GM12864 (cell line): ENCODE data around the gene NCF4.

Experiments used
- DNase-seq: peaks from one replicate; pipeline ENCODE4 v3.0.0-alpha.2; 2011; ENCODE audit warnings: low read depth
- H3K4me3 ChIP-seq: 2 replicates; pipeline ENCODE4 v1.5.1; 2011; ENCODE audit warnings: mild to moderate bottlenecking, low read depth, low read length, control low read depth
- TF ChIP-seq, protein P1 (sequence below): IDR thresholded peaks from 2 replicates; pipeline ENCODE4 v1.5.1; 2011; ENCODE audit warnings: low read depth, mild to moderate bottlenecking, moderate library complexity, low read length, control low read depth, inconsistent platforms; ENCODE audit errors: missing control alignments

The NCF4 gene

GRCh38 chr22:36863979-36864378 is 3.2 kb downstream of the NCF4 start:
- TF ChIP-seq, protein P1, sequence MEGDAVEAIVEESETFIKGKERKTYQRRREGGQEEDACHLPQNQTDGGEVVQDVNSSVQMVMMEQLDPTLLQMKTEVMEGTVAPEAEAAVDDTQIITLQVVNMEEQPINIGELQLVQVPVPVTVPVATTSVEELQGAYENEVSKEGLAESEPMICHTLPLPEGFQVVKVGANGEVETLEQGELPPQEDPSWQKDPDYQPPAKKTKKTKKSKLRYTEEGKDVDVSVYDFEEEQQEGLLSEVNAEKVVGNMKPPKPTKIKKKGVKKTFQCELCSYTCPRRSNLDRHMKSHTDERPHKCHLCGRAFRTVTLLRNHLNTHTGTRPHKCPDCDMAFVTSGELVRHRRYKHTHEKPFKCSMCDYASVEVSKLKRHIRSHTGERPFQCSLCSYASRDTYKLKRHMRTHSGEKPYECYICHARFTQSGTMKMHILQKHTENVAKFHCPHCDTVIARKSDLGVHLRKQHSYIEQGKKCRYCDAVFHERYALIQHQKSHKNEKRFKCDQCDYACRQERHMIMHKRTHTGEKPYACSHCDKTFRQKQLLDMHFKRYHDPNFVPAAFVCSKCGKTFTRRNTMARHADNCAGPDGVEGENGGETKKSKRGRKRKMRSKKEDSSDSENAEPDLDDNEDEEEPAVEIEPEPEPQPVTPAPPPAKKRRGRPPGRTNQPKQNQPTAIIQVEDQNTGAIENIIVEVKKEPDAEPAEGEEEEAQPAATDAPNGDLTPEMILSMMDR: no peak
- no peak for DNase-seq
- H3K4me3 ChIP-seq: no peak overlapping the region

DNA sequence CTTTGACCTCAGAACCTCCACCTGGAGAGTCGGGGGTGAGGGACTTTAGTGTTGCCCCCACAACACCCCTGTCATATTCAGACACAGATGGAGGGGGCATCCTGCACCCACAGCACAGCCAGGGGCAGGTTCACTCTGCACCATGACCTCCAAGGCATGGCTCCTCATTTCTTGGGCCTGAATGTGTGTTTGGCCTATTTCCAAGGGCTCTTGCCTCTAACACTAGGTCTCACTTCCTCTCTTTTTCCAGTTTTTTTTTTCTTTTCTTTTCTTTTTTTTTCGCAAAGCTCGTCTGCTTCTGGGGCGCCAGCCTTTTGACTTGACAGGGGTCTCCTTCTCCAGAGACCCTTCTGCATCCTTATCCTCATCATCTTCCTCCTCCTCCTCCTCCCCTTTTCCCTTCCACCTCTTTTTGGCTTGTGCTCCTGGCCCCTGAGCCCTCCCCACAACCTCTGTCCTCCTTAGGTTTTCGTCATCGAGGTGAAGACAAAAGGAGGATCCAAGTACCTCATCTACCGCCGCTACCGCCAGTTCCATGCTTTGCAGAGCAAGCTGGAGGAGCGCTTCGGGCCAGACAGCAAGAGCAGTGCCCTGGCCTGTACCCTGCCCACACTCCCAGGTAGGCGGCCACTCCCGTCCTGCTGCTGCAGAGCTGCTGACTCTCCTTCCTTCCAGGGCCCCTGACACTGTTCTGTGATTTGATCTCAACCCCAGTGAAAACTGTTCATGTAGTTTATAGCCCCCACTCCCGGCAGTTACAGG is 3.8 kb downstream of the NCF4 start:
- TF ChIP-seq, protein P1: no peak
- DNase-seq: no peak
- H3K4me3 ChIP-seq: no peak overlapping the region

DNA sequence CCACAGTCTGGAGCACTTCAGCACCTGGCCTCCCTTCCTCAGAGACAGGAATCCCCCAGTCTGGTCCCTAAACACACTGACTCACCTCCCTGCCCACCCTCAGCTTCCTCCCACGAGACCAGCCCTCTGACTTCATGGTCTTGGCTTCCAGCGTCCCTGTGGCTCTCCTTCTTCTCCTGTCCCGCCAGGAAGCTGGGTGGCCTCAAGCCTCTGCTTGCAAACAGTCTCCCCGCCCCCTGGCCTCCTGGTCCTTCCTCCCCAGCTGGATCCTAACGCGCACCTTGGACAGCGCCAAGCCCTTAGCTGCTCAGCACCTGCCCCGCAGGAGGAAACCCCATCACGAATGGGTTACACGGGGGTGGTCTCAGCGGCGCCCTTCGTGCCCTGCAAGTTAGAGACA is 4.5 kb downstream of the NCF4 start:
- no peak overlapping the region for H3K4me3 ChIP-seq
- DNase-seq: no peak
- TF ChIP-seq, protein P1: no peak

- H3K4me3 ChIP-seq: no peak overlapping the region
- no peak for DNase-seq
- TF ChIP-seq, protein P1: no peak
Observed at GRCh38 chr22:36867695-36868094, 6.9 kb downstream of the NCF4 start.

DNA sequence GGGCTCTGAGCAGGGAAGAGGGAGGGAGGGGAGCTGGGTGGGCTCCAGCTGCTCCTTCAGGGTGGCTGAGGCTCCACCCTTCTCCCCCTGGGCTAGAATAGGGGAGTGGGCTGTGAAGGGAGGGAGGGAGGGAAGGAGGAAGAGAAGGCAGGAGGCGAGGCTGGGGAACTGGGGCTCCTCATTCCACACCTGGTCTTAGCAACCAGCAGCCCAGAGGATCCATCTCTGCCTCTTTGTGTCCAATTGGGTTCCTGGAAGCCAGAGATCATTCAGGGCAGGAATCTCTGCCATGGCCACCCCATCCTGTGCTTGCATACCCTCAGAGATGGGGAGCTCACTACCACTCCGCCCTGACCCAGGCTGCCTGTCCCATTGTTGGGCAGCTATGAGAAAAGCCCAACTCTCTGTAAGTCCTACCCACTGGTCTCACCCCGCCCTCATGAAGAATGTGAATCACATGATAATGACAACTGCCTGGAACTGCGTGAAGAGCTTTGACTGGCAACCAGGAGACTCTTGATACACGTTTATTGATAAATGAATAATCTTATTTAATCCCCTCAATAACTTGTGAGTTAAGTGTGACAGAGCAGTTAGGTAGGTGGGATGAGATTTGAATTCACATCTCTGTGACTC is 7.9 kb downstream of the NCF4 start:
- TF ChIP-seq, protein P1: no peak
- DNase-seq: no peak
- H3K4me3 ChIP-seq: no peak overlapping the region

DNA sequence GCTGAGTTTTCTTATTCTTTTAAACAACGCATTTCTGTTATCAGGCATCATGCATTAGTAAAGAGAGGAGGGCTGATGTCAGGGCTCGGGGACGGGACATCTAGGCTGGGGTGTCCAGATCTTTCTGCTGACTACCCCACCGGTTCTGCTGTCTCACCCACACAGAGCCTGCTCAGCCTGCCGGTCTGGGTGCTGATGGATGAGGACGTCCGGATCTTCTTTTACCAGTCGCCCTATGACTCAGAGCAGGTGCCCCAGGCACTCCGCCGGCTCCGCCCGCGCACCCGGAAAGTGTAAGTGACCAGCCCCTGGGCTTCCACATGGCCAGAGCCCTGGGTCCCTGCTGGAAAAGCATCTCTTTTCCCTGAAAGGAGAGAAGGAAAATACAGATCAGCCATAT is 9.4 kb downstream of the NCF4 start:
- no peak overlapping the region for H3K4me3 ChIP-seq
- no peak for DNase-seq
- TF ChIP-seq, protein P1: no peak
